Hepatocyte (in vitro differentiated cells): ENCODE data around the gene C11orf86. TPM values are rescaled to one million over a fixed set of nuclear protein-coding genes. Genes with fewer than 3 reads are reported as not detected.

Source experiments
- DNase-seq: peaks from one replicate; pipeline ENCODE4 v3.0.0-alpha.2; 2016; ENCODE audit warnings: low spot score
- H2AFZ ChIP-seq: fragments of 200-600 bp; sonication (generic); 2 replicates; pipeline ENCODE4 v1.6.0; 2016; ENCODE audit warnings: antibody characterized with exemption, mild to moderate bottlenecking
- H3K27ac ChIP-seq: fragments of 200-600 bp; sonication (generic); 2 replicates; pipeline ENCODE4 v1.5.1; 2016; ENCODE audit warnings: mild to moderate bottlenecking
- H3K27me3 ChIP-seq: fragments of 200-600 bp; sonication (generic); 2 replicates; pipeline ENCODE4 v1.6.1; 2016
- H3K36me3 ChIP-seq: fragments of 200-600 bp; sonication (generic); replicated peaks from 2 replicates; pipeline ENCODE4 v1.5.1; 2016; ENCODE audit warnings: low read depth; ENCODE audit not compliant: insufficient read depth
- H3K4me1 ChIP-seq: fragments of 200-600 bp; sonication (generic); 2 replicates; pipeline ENCODE4 v1.5.1; 2016; ENCODE audit warnings: mild to moderate bottlenecking, moderate library complexity; ENCODE audit not compliant: insufficient read depth
- H3K4me2 ChIP-seq: fragments of 200-600 bp; sonication (generic); 2 replicates; pipeline ENCODE4 v1.6.0; 2016
- H3K4me3 ChIP-seq: fragments of 200-600 bp; sonication (generic); 2 replicates; pipeline ENCODE4 v1.5.1; 2016; ENCODE audit warnings: mild to moderate bottlenecking
- H3K79me2 ChIP-seq: fragments of 200-600 bp; sonication (generic); 2 replicates; pipeline ENCODE4 v1.6.0; 2017; ENCODE audit warnings: mild to moderate bottlenecking
- H3K9me2 ChIP-seq: fragments of 200-600 bp; sonication (generic); replicated peaks from 2 replicates; pipeline ENCODE4 v1.6.0; 2017; ENCODE audit warnings: mild to moderate bottlenecking; ENCODE audit not compliant: insufficient read depth
- H3K9me3 ChIP-seq: fragments of 200-600 bp; sonication (generic); 2 replicates; pipeline ENCODE4 v1.5.1; 2016; ENCODE audit warnings: low read depth, mild to moderate bottlenecking
- H4K20me1 ChIP-seq: fragments of 200-600 bp; sonication (generic); 2 replicates; pipeline ENCODE4 v1.6.0; 2016; ENCODE audit warnings: mild to moderate bottlenecking; ENCODE audit not compliant: insufficient read depth, poor library complexity, severe bottlenecking
- CTCF ChIP-seq: fragments of 200-600 bp; sonication (generic); IDR thresholded peaks from 2 replicates; pipeline ENCODE4 v1.5.1; 2016; ENCODE audit warnings: antibody characterized with exemption, mild to moderate bottlenecking; ENCODE audit not compliant: poor library complexity
- EZH2 ChIP-seq: fragments of 200-600 bp; sonication (generic); IDR thresholded peaks from 2 replicates; pipeline ENCODE4 v1.6.1; 2016; ENCODE audit warnings: antibody characterized with exemption, mild to moderate bottlenecking, borderline replicate concordance
- EZH2phosphoT487 ChIP-seq: fragments of 200-600 bp; sonication (generic); IDR thresholded peaks from one replicate; pipeline ENCODE4 v1.6.1; 2018; ENCODE audit warnings: antibody characterized with exemption, mild to moderate bottlenecking, low read depth, moderate library complexity; ENCODE audit not compliant: unreplicated experiment, severe bottlenecking
- WGBS: methylation state at CpG from one replicate; pipeline ENCODE4 v1.1.6; 2016; ENCODE audit warnings: low lambda C conversion rate; ENCODE audit errors: missing lambda C conversion rate; 5-methylcytosine and 5-hydroxymethylcytosine counted together
- polyA plus RNA-seq: library from polyadenylated mRNA; unstranded; fragments of >200 nt; fragmentation: Nextera tagmentation; extraction: Ambion mirVana; gene quantifications from 2 replicates; pipeline ENCODE4 v1.2.1, GENCODE V29; 2016
- total RNA-seq: library from RNA; depleted of rRNA; stranded (reverse); fragments of >200 nt; gene quantifications from 2 replicates; pipeline ENCODE4 v1.2.3, GENCODE V29; 2014

Gene C11orf86
- total and polyA plus RNA-seq, 2 experiments from 2014 or later: 1.5 to 2.6 TPM

- WGBS: 41% methylated on average over 20 of the region's 20 CpGs
- Histone ChIP-seq H3K4me1 (peaks cover 3% of the 10 kb centered on the region), H3K36me3 (no peaks in the 10 kb centered on the region), H3K4me2 (peak overlapping the region; percentile 90), H3K27me3 (peaks cover 33% of the 10 kb centered on the region), H2AFZ (no peak overlapping the region), H3K9me2 (no peaks in the 10 kb centered on the region), H3K4me3 (no peak overlapping the region), H3K79me2 (no peaks in the 10 kb centered on the region), H3K27ac (no peak overlapping the region), H4K20me1 (no peaks in the 10 kb centered on the region), H3K9me3 (no peaks in the 10 kb centered on the region)
- TF ChIP-seq CTCF (no peak), EZH2 (no peak), EZH2phosphoT487 (no peak)
- DNase-seq: no peak
Measured at GRCh38 chr11:67022341-67022933, 47.3 kb downstream of the C11orf86 start.

GRCh38 chr11:67022961-67023956 is 48.2 kb downstream of the C11orf86 start, which contains the start of gene SYT12:
Gene SYT12 (plus strand): TSS chr11:67023134. CDS start chr11:67030145, 7,011 bp downstream.
- Histone ChIP-seq H3K4me1 (peaks cover 3% of the 10 kb centered on the region), H3K9me2 (no peaks in the 10 kb centered on the region), H3K4me3 (peak within 1 kb of the TSS; percentile 45), H3K79me2 (no peaks in the 10 kb centered on the region), H3K4me2 (peak within 1 kb of the TSS; percentile 90), H4K20me1 (no peaks in the 10 kb centered on the region), H3K36me3 (no peaks in the 10 kb centered on the region), H3K27ac (no peak within 1 kb of the TSS), H3K9me3 (no peaks in the 10 kb centered on the region), H3K27me3 (peaks cover 33% of the 10 kb centered on the region), H2AFZ (no peak within 1 kb of the TSS)
- 5% methylated on average over 63 of the region's 118 CpGs for WGBS
- peak; percentile 28 for DNase-seq
- TF ChIP-seq EZH2phosphoT487: no peak
- TF ChIP-seq CTCF: no peak
- TF ChIP-seq EZH2: no peak

- no peaks in the 10 kb centered on the region for H4K20me1 ChIP-seq
- no peaks in the 10 kb centered on the region for H3K79me2 ChIP-seq
- H3K4me3 ChIP-seq: no peak overlapping the region
- no peaks in the 10 kb centered on the region for H3K9me3 ChIP-seq
- no peak for DNase-seq
- H3K27me3 ChIP-seq: peaks cover 33% of the 10 kb centered on the region
- H3K27ac ChIP-seq: no peak overlapping the region
- peaks cover 3% of the 10 kb centered on the region for H3K4me1 ChIP-seq
- peak overlapping the region; percentile 90 for H3K4me2 ChIP-seq
- no peaks in the 10 kb centered on the region for H3K36me3 ChIP-seq
- H2AFZ ChIP-seq: no peak overlapping the region
- no peaks in the 10 kb centered on the region for H3K9me2 ChIP-seq
- TF ChIP-seq CTCF (no peak), EZH2 (peak; percentile 51)
- WGBS: 59% methylated on average over 5 of the region's 6 CpGs
Measured at GRCh38 chr11:67023957-67024353, 48.9 kb downstream of the C11orf86 start.
